Suprapubic skin (tissue), 3 donors: ENCODE data around the gene SNRPA.

ENCODE experiments used
- EP300 ChIP-seq: sonication (generic); formaldehyde crosslinking; IDR thresholded peaks from one replicate; pipeline ENCODE4 v1.6.1; 2017; ENCODE audit warnings: antibody characterized with exemption
- TF ChIP-seq, protein P1 (sequence below), 2 donors: fragments of 200-600 bp in 1 of 2; fragments of 450-650 bp in 1 of 2; sonication (generic) in 1 of 2; IDR thresholded peaks; one replicate each; pipeline ENCODE4 v1.5.1; 2016 to 2019; ENCODE audit warnings: antibody characterized with exemption in 2 of 2, mild to moderate bottlenecking in 1 of 2, moderate library complexity in 1 of 2

DNA sequence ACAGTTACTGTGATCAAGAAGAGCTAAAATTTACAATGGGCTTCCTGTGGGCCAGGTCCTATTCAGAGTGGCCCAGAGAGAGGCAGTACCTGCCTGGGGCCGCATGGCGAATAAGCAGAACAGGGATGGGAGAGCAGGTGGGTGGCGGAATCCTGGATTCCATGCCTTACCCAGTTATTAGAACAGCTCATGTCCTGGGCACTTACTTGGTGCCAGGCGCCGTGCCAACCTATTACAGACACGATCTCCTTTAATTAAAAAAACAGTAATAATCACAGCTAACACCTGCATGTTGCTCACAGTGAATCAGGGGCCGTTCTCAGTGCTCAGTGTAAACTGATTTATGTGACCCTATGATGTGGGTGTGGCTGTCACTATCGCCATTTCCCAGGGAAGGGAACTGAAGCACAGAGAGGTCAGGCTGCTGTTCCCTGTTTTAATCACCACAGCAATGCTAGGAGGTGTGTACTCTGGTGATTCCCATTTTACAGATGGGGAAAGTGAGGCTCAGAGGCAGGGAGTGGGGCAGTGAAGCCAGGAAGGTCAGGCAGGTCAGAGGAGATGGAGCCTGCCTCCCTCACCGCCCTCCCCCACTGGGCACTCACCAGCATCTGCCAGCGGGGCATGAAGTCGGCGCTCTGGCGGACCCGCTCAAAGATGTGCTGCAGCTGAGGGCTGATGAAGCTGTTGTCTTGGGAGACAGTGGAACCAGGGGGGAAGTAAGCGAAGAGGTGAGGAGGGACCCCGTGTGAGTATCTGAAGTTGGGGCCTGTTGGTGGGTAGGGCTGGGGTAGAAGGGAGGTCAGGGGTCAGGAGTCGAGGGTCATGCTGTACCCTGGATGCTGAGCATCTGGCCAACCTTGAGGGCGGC lies 46.3 kb upstream of the SNRPA start:
- TF ChIP-seq, protein P1, sequence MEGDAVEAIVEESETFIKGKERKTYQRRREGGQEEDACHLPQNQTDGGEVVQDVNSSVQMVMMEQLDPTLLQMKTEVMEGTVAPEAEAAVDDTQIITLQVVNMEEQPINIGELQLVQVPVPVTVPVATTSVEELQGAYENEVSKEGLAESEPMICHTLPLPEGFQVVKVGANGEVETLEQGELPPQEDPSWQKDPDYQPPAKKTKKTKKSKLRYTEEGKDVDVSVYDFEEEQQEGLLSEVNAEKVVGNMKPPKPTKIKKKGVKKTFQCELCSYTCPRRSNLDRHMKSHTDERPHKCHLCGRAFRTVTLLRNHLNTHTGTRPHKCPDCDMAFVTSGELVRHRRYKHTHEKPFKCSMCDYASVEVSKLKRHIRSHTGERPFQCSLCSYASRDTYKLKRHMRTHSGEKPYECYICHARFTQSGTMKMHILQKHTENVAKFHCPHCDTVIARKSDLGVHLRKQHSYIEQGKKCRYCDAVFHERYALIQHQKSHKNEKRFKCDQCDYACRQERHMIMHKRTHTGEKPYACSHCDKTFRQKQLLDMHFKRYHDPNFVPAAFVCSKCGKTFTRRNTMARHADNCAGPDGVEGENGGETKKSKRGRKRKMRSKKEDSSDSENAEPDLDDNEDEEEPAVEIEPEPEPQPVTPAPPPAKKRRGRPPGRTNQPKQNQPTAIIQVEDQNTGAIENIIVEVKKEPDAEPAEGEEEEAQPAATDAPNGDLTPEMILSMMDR (IDR thresholded peaks at IDR 0.05): no peak
- TF ChIP-seq EP300: no peak
